ENCODE data around the gene KRTAP10-12.

GRCh38 chr21:44666401-44667320 is 30.3 kb upstream of the KRTAP10-12 start, which contains the start of gene KRTAP12-2:
- TF ChIP-seq RAD21 (conservative IDR thresholded peaks at IDR 0.05 in 1 of 2, IDR thresholded peaks at IDR 0.05 in 1 of 2) (no peak), CTCF (IDR thresholded peaks at IDR 0.05) (no peak), POLR2A (IDR thresholded peaks at IDR 0.05; ENCODE audit: low read length) (no peak), CHD2 (IDR thresholded peaks at IDR 0.05; ENCODE audit: low read length, partially characterized antibody) (no peak), FOSB (CRISPR knock-in tag; IDR thresholded peaks at IDR 0.05) (no peak), JUNB (IDR thresholded peaks at IDR 0.05) (no peak)
- TF ChIP-seq, protein P1, sequence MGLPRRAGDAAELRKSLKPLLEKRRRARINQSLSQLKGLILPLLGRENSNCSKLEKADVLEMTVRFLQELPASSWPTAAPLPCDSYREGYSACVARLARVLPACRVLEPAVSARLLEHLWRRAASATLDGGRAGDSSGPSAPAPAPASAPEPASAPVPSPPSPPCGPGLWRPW (IDR thresholded peaks at IDR 0.05) = no peak
